Keratinocyte (primary cell): ENCODE data around the gene MAMDC2. TPM values are rescaled to one million over a fixed set of nuclear protein-coding genes. Genes with fewer than 3 reads are reported as not detected.

Source experiments
- DNase-seq: peaks from one replicate; pipeline ENCODE4 v3.0.0-alpha.2; 2011; ENCODE audit warnings: low read depth, missing footprints, low spot score
- FAIRE-seq: peaks from 2 replicates; lab custom pipeline; 2011; peaks lifted over from hg19 to GRCh38; lab: Jason Lieb, UNC
- H2AFZ ChIP-seq: 2 replicates; pipeline ENCODE4 v1.6.0; 2012; ENCODE audit warnings: low read length, control low read depth, inconsistent platforms; ENCODE audit not compliant: control insufficient read depth
- H3K27ac ChIP-seq: 2 replicates; pipeline ENCODE4 v1.5.1; 2011; ENCODE audit warnings: low read length; ENCODE audit not compliant: control insufficient read depth, insufficient read depth
- H3K27me3 ChIP-seq: 3 replicates; pipeline ENCODE4 v1.6.0; 2011; ENCODE audit warnings: low read length; ENCODE audit not compliant: control insufficient read depth, insufficient read depth; ENCODE audit errors: extremely low read depth
- H3K36me3 ChIP-seq, 2 experiments: 2 replicates in 1 of 2; 3 replicates in 1 of 2; pipeline ENCODE4 v1.5.1; 2011; ENCODE audit warnings: low read length in 2 of 2, mild to moderate bottlenecking in 1 of 2; ENCODE audit not compliant: control insufficient read depth in 2 of 2, insufficient read depth in 2 of 2; ENCODE audit errors: extremely low read depth in 1 of 2
- H3K4me1 ChIP-seq: 3 replicates; pipeline ENCODE4 v1.5.1; 2011; ENCODE audit warnings: low read length; ENCODE audit not compliant: control insufficient read depth, insufficient read depth; ENCODE audit errors: extremely low read depth
- H3K4me2 ChIP-seq: 3 replicates; pipeline ENCODE4 v1.6.0; 2011; ENCODE audit warnings: low read depth, low read length; ENCODE audit not compliant: control insufficient read depth, insufficient read depth; ENCODE audit errors: extremely low read depth
- H3K4me3 ChIP-seq, 3 experiments: fragments of 200-600 bp in 1 of 3; sonication (generic) in 1 of 3; 2 replicates in 2 of 3; 3 replicates in 1 of 3; pipeline ENCODE4 v1.5.1; 2011 to 2016; ENCODE audit warnings: low read length in 3 of 3, mild to moderate bottlenecking in 3 of 3, control low read depth in 2 of 3, inconsistent platforms in 1 of 3, low read depth in 1 of 3, mixed read lengths in 1 of 3, mixed run types in 1 of 3, moderate library complexity in 1 of 3; ENCODE audit not compliant: control insufficient read depth in 2 of 3, insufficient read depth in 2 of 3; ENCODE audit errors: extremely low read depth in 1 of 3
- H3K79me2 ChIP-seq: 2 replicates; pipeline ENCODE4 v1.6.0; 2012; ENCODE audit warnings: low read length; ENCODE audit not compliant: control insufficient read depth, insufficient read depth
- H3K9ac ChIP-seq: 3 replicates; pipeline ENCODE4 v1.6.0; 2011; ENCODE audit warnings: low read length; ENCODE audit not compliant: control insufficient read depth, insufficient read depth; ENCODE audit errors: extremely low read depth
- H3K9me1 ChIP-seq: 3 replicates; pipeline ENCODE4 v1.6.0; 2011; ENCODE audit warnings: low read length; ENCODE audit not compliant: control insufficient read depth, insufficient read depth; ENCODE audit errors: extremely low read depth
- H3K9me3 ChIP-seq: 2 replicates; pipeline ENCODE4 v1.5.1; 2012; ENCODE audit warnings: low read depth, low read length; ENCODE audit not compliant: control insufficient read depth
- H4K20me1 ChIP-seq: 3 replicates; pipeline ENCODE4 v1.6.0; 2011; ENCODE audit warnings: low read length; ENCODE audit not compliant: control insufficient read depth, insufficient read depth; ENCODE audit errors: extremely low read depth
- CTCF ChIP-seq, 3 experiments: IDR thresholded peaks in 1 of 3; conservative IDR thresholded peaks in 1 of 3; optimal IDR thresholded peaks in 1 of 3; 2 replicates in 2 of 3; 3 replicates in 1 of 3; pipeline versions ENCODE3 to v1.5.1; 2011; ENCODE audit warnings: low read length in 3 of 3, mild to moderate bottlenecking in 3 of 3, moderate library complexity in 2 of 3, control low read depth in 1 of 3, inconsistent platforms in 1 of 3; ENCODE audit not compliant: insufficient read depth in 2 of 3; ENCODE audit errors: extremely low read depth in 1 of 3
- EZH2 ChIP-seq: IDR thresholded peaks from one replicate; pipeline ENCODE4 v1.6.1; 2012; ENCODE audit warnings: inconsistent platforms, mild to moderate bottlenecking, low read length, moderate library complexity
- dilution Hi-C: fragments of 300-500 bp; cut with MboI; formaldehyde crosslinking; loops from one replicate; pipeline ENCODE4 v1.7.0; 2020; ENCODE audit warnings: low sequenced_read_pairs; ENCODE audit not compliant: extremely low pct_ligation_motif_present
- polyA plus RNA-seq, 5 experiments: library from polyadenylated mRNA; depleted of rRNA in 3 of 5; stranded (reverse) in 3 of 5; stranded (forward) in 1 of 5; unstranded in 1 of 5; fragments of >200 nt; gene quantifications; 1 replicate in 1 of 5; 2 replicates in 3 of 5; 3 replicates in 1 of 5; pipeline versions ENCODE4 v1.2.1 to v1.2.3, GENCODE V29; 2011 to 2012; ENCODE audit warnings: missing spikeins in 2 of 5, low read depth in 1 of 5, low replicate concordance in 1 of 5

The MAMDC2 gene
- polyA plus RNA-seq, 1 donor (not counting 4 experiments of a cell fraction or from before 2014, with no cell fraction given) = 4.2 TPM

GRCh38 chr9:70177121-70177520 is 133.5 kb downstream of the MAMDC2 start:
- DNase-seq (no peak), FAIRE-seq (no peak)
- Histone ChIP-seq H3K9me1 (no peaks in the 10 kb centered on the region), H3K79me2 (no peaks in the 10 kb centered on the region), H3K4me1 (no peaks in the 10 kb centered on the region), H4K20me1 (no peaks in the 10 kb centered on the region), H3K36me3 (no peaks in the 10 kb centered on the region), H2AFZ (no peak overlapping the region), H3K9me3 (no peaks in the 10 kb centered on the region), H3K4me2 (no peak overlapping the region), H3K9ac (no peak overlapping the region), H3K27ac (no peak overlapping the region), H3K27me3 (no peaks in the 10 kb centered on the region), H3K4me3 (no peak overlapping the region)
- dilution Hi-C loops = no loop called here
- TF ChIP-seq EZH2 = no peak
- no peak for TF ChIP-seq CTCF (optimal IDR thresholded peaks at IDR 0.05 in 1 of 3, IDR thresholded peaks at IDR 0.05 in 1 of 3, conservative IDR thresholded peaks at IDR 0.05 in 1 of 3; ENCODE audit: extremely low read depth in 1 of 3, insufficient read depth in 2 of 3, low read length in 3 of 3)

GRCh38 chr9:70192707-70193106 is 149.1 kb downstream of the MAMDC2 start:
- Histone ChIP-seq H3K27ac (no peak overlapping the region), H3K4me2 (peak overlapping the region; percentile 32), H3K4me1 (peaks cover 9% of the 10 kb centered on the region), H3K9ac (no peak overlapping the region), H3K4me3 (no peak overlapping the region), H3K79me2 (no peaks in the 10 kb centered on the region), H3K36me3 (no peaks in the 10 kb centered on the region), H4K20me1 (no peaks in the 10 kb centered on the region), H3K9me1 (no peaks in the 10 kb centered on the region), H3K9me3 (no peaks in the 10 kb centered on the region), H3K27me3 (no peaks in the 10 kb centered on the region), H2AFZ (no peak overlapping the region)
- FAIRE-seq (peak; percentile 20), DNase-seq (no peak)
- TF ChIP-seq CTCF (optimal IDR thresholded peaks at IDR 0.05 in 1 of 3, IDR thresholded peaks at IDR 0.05 in 1 of 3, conservative IDR thresholded peaks at IDR 0.05 in 1 of 3; ENCODE audit: extremely low read depth in 1 of 3, insufficient read depth in 2 of 3, low read length in 3 of 3) = no peak
- TF ChIP-seq EZH2 = no peak
- dilution Hi-C loops = no loop called here
